ENCODE measurements around the gene GRAMD2A.

Gene GRAMD2A

GRCh38 chr15:72198356-72199204, 993 bp upstream of the GRAMD2A start:
- no peak for DNase-seq
- no peaks in the 10 kb centered on the region for H3K9me3 ChIP-seq
- no peak overlapping the region for H3K4me3 ChIP-seq (ENCODE audit: low read depth, low read length)
- peaks cover 6% of the 10 kb centered on the region for H3K4me1 ChIP-seq
- H3K27me3 ChIP-seq: no peaks in the 10 kb centered on the region
- TF ChIP-seq CTCF (IDR thresholded peaks at IDR 0.05; ENCODE audit: low read depth, low read length): no peak
- peaks cover 57% of the 10 kb centered on the region for H3K36me3 ChIP-seq

- no peak for DNase-seq
- H3K4me3 ChIP-seq (ENCODE audit: low read depth, low read length): 0 out of 2 replicates have a peak overlapping the region, but pooled peaks have one; percentile 15
Observed at GRCh38 chr15:72197041-72197459, 537 bp downstream of the GRAMD2A start.

GRCh38 chr15:72196409-72197040, 1.1 kb downstream of the GRAMD2A start:
- Histone ChIP-seq H3K4me1 (no peaks in the 10 kb centered on the region), H3K27me3 (no peaks in the 10 kb centered on the region), H3K36me3 (peaks cover 37% of the 10 kb centered on the region), H3K9me3 (no peaks in the 10 kb centered on the region), H3K4me3 (ENCODE audit: low read depth, low read length) (no peak overlapping the region)
- no peak for DNase-seq
- no peak for TF ChIP-seq CTCF (IDR thresholded peaks at IDR 0.05; ENCODE audit: low read depth, low read length)

More at GRCh38 chr15:72197041-72197459, 537 bp downstream of the GRAMD2A start:
- H3K9me3 ChIP-seq: no peaks in the 10 kb centered on the region
- peaks cover 42% of the 10 kb centered on the region for H3K36me3 ChIP-seq
- no peak for TF ChIP-seq CTCF (IDR thresholded peaks at IDR 0.05; ENCODE audit: low read depth, low read length)
- H3K27me3 ChIP-seq: no peaks in the 10 kb centered on the region
- H3K4me1 ChIP-seq: no peaks in the 10 kb centered on the region

- Histone ChIP-seq H3K4me3 (ENCODE audit: low read depth, low read length) (no peak overlapping the region), H3K9me3 (no peaks in the 10 kb centered on the region), H3K36me3 (peaks cover 23% of the 10 kb centered on the region), H3K27me3 (peaks cover 2% of the 10 kb centered on the region; the same call in 1 of the 2 replicates), H3K4me1 (no peaks in the 10 kb centered on the region)
- no peak for DNase-seq
- TF ChIP-seq CTCF (IDR thresholded peaks at IDR 0.05; ENCODE audit: low read depth, low read length): no peak
Observed at GRCh38 chr15:72195101-72195511, 2.5 kb downstream of the GRAMD2A start.

GRCh38 chr15:72193836-72194396, 3.7 kb downstream of the GRAMD2A start:
- no peak for TF ChIP-seq CTCF (IDR thresholded peaks at IDR 0.05; ENCODE audit: low read depth, low read length)
- no peaks in the 10 kb centered on the region for H3K4me1 ChIP-seq
- H3K27me3 ChIP-seq: peaks cover 7% of the 10 kb centered on the region; the same call in 1 of the 2 replicates
- DNase-seq: no peak
- no peak overlapping the region for H3K4me3 ChIP-seq (ENCODE audit: low read depth, low read length)
- H3K36me3 ChIP-seq: peaks cover 11% of the 10 kb centered on the region
- no peaks in the 10 kb centered on the region for H3K9me3 ChIP-seq

Data from BE2C (cell line).